ENCODE measurements around the gene HLA-DMA.

- TF ChIP-seq CTCF (IDR thresholded peaks at IDR 0.05) (no peak), ZFX (IDR thresholded peaks at IDR 0.05; ENCODE audit: borderline replicate concordance) (no peak)
These were observed 39.9 kb downstream of the HLA-DMA start for GRCh38 chr6:32912951-32913350.

Data from 22Rv1 (cell line).